Measurements from ENCODE around the gene UNC5B.

- TF ChIP-seq CTCF (conservative IDR thresholded peaks at IDR 0.05; ENCODE audit: low read depth, low read length) (no peak), EZH2 (IDR thresholded peaks at IDR 0.05; ENCODE audit: borderline replicate concordance, low read depth, low read length, poor library complexity, severe bottlenecking) (no peak)
Observed at GRCh38 chr10:71241114-71241829, 28.9 kb downstream of the UNC5B start.

Measured in A673 (cell line).